ENCODE data around the gene NUTM1.
"Not testable (repeated sequence)": the region's sequence is repeated elsewhere in the genome, so short reads cannot be mapped to it uniquely, and the experiment has no call there.

NUTM1 gene

DNA sequence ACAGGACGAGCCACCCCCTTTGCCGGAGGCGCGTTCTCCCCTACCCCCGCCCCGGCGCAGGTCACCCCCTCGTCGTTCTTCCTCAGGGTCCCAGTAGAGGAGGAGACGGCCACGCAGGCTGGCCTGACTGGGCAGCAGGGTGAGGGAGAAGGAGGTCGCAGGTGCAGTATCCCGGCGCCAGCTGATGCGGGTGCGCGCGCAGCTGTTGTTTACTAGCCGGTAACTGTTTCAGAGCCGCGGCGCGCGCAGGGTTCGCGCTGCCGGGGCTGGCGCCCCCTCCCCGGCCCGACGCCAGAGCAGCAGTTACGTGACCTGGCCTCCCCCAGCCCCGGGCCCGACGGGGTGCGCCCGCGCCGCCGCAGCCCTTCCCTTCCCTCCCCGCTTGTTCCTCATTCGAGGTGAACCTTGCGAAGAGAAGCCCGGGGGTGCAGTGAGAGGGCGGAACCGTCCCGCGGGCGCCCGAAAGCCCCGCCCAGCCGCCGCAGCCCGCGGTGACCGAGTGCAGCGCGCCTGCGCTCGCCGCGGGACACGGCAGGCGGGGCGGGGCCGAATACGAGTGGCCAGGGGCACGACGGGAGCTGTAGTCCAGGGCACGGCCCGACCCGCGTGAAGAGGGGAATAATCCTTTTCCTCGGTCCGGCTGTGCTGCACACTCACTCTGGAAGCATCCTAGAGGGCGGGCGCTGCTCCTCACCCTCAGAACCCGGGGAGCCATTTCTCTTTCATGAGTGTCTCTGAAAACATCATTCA is 5.4 kb upstream of the NUTM1 start, which contains the start of gene SLC12A6:
Gene SLC12A6, minus strand, starts transcription at position 225 of the 750 bp plus-strand sequence. CDS start 1,101 bp downstream, outside the sequence.
- peak; percentile 87 for DNase-seq (ENCODE audit: low read depth)

DNA sequence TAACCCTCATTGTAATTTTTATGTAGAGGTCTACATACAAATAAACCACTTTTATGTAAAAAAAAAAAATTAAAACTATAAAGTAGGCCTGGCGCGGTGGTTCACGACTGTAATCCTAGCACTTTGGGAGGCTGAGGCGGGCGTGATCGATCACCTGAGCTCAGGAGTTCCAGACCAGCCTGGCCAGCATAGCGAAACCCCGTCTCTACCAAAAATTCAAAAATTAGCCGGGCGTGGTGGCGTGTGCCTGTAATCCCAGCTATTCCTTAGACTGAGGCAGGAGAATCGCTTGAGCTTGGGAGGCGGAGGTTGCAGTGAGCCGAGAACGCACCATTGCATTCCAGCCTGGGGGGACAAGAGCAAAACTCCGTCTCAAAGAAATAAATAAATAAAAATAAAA is 4.8 kb upstream of the NUTM1 start:
- DNase-seq (ENCODE audit: low read depth): no peak

DNA sequence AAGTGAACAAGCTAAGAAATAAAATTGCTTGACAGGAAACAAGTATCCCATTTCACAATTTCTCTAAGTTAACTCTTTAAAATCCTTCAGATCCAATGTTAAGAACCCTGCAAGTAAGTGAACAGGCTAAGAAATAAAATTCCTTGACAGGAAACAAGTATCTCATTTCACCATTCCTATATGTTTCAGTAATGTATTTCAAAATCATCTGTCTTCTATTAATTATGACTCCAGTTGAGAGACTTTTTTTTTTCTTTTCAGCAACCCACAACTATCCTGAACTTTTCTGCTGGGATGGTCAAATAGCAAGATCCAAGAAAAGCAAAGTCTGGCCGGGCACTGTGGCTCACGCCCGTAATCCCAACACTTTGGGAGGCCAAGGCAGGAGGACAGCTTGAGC is 3.2 kb upstream of the NUTM1 start:
- peak; percentile 51 for DNase-seq (ENCODE audit: low read depth)

DNA sequence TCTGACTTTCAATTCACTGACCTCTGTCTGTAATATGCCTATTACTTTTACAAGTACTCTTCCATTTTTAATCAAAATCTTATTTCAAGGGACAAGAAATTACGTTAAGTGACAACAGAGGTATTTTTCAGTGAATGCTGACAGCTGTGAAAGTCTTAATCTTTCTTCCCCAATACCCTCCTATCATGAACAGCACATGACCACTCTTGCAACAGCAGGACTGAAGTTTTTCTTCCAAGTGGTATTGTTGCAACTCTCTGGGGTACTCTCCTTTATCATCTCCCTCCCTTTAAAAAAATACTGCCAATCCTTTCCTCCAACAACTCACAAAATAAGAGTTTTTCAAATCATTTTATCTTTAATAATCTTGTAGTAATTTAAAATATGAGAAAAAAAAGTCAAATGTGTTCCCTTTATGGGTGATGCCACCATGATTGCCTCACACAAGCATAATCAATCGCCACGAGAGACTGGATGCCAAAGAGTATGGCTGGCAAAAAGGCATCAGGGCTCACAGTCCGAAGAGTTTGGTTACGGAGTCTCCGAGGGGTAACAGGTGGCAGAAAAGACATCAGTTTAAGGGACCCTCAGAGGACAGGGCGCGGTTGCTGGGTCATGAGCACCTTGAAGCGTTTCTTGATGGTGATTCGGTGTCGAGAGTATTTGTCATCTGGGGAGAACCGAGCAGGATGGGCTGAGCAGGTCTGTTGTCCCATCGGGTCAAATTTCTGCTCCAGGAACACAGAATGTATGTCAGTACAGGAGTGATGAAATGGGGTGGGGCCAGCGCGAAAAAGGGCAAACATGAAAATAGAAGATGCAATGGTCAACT is 1.5 kb upstream of the NUTM1 start:
- DNase-seq (ENCODE audit: low read depth): no peak

DNA sequence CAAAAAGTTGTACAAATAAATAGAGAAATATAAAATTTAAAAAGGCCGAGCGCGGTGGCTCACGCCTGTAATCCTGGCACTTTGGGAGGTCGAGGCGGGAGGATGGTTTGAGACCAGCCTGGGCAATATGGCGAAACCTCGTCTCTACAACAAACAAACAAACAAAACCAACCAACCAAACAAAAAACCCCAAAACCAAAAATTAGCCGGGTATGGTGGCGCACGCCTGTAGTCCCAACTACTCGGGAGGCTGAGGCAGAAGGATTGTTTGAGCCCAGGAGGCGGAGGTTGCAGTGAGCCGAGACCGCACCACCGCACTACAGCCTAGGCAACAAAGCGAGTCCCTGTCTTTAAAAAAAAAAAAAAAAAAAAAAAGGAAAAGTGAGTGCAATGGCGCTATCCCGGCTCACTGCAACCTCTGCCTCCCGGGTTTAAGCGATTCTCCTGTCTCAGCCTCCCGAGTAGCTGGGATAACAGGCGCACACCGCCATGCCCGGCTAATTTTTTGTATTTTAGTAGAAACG is 840 bp upstream of the NUTM1 start:
- DNase-seq (ENCODE audit: low read depth): not testable (repeated sequence)

DNA sequence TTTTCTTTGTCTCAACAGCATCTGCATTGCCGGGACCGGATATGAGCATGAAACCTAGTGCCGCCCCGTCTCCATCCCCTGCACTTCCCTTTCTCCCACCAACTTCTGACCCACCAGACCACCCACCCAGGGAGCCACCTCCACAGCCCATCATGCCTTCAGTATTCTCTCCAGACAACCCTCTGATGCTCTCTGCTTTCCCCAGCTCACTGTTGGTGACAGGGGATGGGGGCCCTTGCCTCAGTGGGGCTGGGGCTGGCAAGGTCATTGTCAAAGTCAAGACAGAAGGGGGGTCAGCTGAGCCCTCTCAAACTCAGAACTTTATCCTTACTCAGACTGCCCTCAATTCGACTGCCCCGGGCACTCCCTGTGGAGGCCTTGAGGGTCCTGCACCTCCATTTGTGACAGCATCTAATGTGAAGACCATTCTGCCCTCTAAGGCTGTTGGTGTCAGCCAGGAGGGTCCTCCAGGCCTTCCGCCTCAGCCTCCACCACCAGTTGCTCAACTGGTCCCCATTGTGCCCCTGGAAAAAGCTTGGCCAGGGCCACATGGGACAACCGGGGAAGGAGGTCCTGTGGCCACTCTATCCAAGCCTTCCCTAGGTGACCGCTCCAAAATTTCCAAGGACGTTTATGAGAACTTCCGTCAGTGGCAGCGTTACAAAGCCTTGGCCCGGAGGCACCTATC is 5.0 kb downstream of the NUTM1 start:
- DNase-seq (ENCODE audit: low read depth): no peak

DNA sequence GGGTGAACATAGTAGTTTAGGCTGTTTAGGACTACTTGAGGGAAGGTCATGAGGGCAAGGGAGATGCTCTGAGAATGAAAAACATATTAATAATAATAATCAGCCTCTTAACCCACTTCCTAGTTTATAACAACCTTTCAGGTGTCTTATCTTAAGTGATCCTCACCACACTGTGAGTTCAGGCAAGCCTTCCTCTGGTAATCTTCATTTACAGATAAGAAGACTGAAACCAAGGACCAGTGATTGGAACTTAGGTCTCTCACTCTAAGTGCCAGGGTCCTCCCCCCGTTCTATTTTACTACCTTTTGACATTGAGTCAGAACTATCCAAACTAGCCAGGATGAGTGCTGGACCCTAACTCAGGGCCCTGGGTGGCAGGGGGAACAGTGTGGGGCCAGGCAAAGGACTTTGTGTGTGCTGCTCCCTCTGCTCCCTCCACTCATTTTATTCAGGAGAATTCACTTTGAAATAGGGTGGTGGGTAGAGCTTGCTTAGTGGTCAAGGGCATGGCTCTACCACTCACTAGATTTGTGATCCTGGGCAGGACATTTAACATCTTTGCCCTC is 5.7 kb downstream of the NUTM1 start:
- DNase-seq (ENCODE audit: low read depth): no peak

DNA sequence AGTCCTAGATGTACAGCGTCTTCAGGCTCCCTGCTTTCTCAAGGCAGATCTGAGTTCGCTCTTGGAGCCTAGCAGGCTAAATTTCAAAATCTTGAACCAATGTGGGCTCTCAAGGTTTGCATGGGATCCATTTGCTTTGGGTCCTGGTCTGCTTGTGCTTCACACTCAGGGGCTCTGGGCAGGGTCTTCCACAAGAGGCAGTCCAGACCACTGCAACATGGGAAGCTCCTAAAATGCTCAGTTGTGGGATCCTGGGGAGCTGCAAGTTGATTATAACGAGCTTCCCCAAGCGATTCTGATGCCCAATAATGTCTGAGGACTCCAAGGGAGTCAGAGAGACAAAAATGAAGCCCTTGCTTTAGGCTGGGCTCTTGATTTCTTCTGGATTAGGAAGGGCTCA is 6.7 kb downstream of the NUTM1 start:
- DNase-seq (ENCODE audit: low read depth): no peak

DNA sequence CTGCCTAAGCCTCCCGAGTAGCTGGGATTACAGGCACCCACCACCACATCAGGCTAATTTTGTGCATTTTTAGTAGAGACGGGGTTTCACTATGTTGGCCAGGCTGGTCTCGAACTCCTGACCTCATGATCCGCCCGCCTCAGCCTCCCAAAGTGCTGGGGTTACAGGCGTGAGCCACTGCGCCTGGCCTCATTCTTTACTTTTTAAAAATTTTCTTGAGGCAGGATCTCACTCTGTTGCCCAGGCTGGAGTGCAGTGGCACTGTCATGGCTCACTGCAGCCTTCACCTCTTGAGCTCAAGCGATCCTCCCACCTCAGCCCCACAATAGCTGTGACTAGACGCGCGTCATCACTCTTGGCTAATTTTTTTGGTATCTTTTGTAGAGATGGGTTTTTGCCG is 9.9 kb downstream of the NUTM1 start:
- not testable (repeated sequence) for DNase-seq (ENCODE audit: low read depth)

DNA sequence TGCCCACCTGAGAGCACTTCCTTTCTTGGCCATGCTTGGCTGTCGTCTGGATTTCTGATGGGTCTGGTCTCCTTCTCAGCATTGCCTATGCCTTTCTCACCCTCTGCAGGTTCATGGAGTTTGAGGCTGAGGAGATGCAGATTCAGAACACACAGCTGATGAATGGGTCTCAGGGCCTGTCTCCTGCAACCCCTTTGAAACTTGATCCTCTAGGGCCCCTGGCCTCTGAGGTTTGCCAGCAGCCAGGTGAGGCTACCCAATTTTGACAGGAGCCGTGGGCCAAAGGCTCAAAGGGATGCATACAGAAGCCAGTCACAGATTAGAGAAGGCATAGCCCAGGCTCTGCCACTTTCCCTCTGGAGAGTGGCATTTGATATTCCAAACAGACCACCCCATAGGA is 10.5 kb downstream of the NUTM1 start:
- DNase-seq (ENCODE audit: low read depth): no peak

DNA sequence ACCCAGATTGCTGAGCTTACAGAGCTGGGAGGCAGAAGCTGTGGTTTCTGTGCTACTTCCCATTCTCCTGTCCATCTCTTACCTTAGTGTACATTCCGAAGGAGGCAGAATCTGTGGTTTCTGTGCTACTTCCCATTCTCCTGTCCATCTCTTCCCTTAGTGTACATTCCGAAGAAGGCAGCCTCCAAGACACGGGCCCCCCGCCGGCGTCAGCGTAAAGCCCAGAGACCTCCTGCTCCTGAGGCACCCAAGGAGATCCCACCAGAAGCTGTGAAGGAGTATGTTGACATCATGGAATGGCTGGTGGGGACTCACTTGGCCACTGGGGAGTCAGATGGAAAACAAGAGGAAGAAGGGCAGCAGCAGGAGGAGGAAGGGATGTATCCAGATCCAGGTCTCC is 11.2 kb downstream of the NUTM1 start:
- no peak for DNase-seq (ENCODE audit: low read depth)

DNA sequence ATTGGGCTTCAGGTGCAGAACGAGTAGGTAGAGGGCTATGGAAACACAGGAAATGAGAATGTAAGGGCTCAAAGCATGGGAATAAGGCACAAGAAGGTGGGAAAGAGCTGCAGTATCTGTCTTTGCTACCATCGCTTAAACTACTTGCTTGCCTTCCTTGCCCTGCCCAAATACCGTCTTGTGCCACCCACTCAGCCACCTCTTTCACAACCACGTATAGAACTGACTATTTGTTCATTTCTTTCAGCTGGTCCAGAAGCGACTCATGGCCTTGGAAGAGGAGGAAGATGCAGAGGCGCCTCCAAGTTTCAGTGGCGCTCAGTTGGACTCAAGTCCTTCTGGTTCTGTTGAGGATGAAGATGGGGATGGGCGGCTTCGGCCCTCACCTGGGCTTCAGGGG is 12.1 kb downstream of the NUTM1 start:
- no peak for DNase-seq (ENCODE audit: low read depth)

DNA sequence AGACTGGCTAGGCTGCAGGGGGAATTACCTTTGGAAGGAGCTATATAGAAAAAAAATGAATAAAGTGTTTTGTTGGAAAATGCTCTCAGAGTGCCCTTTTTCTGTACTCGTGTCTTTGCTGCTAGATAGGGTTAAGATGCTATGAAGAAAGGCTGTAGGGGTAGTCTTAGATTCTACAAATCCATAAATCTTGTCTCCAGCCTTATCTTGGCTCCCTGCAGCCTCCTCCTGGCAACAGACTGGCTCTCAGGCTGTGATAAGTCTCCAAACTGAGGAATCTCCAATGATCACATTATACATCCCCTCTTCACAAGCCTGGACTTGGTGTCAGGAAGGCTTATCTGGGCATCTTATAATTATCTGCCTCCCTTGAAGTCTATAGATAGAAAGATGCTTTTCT is 14.5 kb downstream of the NUTM1 start:
- DNase-seq (ENCODE audit: low read depth): no peak

DNA sequence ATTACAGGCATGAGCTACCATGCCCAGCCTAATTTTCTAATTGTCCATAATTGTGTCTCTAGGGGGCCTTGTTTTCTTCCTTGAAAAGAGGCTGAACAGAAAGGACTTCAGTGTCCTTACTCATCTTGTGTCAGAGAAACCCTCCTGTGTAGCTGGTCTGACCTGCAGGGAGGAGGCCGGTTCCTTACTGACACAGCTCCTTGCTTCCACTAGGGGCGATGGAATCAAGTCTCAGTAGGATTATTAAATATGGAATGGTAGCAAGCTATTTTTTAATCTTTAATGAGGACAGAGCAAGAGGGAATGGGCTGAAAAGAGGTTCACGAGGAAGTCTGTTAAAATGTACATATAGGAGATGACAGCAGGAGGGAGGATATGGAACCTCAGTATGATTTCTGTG is 15.3 kb downstream of the NUTM1 start:
- DNase-seq (ENCODE audit: low read depth): no peak

DNA sequence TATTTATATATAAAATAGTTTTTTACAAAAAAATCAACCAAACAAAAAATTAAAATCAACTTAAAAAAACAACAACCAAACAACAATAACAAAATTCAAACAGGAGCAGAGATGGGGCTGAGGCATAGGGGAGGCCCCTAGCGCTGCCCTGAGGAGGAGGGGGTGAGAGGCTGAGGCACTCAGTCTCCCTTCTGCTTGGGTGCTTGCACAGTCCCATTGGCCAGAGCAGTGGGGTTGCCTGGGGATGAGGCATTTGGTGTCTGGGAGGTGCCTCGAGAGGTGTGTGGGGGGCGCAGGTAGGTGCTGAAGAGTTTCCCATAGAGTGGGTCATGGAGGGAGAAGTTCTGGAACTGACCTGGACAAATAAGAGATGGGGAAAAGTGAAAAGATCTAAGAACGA is 15.8 kb downstream of the NUTM1 start:
- DNase-seq (ENCODE audit: low read depth): no peak

DNA sequence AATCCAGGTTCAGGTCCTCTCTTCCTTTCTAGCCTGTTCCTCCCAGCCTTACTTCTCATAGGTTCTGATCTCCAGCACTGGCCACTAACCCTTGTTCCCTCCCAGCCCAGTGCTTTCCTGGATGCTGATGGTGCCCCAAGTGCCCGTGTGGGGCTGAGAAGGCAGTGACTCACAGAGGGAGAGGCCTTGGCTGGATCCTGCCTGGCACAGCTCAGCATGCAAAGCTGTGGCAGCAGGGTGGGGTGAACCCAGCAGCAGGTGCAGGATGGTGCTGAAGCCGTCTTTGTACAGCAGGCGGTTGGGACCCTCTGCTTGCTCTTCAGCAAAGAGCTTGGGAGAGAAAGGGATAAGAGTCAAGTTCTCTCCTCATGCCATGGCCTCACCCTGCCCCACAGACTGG is 16.3 kb downstream of the NUTM1 start:
- DNase-seq (ENCODE audit: low read depth): no peak

DNA sequence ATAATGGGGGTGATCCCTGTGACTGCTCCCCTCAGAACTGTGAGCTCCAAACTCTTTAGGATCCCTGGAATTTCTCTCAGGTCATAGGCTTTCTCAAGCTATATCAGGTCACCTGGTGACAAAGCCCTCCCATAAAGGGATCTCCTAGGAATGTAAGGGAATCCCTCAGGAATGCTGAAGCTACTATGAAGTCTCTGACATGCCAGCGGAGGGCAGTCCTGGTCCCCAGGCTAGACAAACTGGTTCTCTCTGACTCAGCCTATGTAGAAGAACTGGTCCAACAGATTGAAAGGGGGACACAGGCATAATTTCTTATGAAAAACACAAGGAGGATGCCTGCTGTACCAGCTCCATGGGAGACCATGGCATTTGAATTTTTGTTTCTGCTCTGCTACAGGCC is 17.2 kb downstream of the NUTM1 start:
- DNase-seq (ENCODE audit: low read depth): no peak

DNA sequence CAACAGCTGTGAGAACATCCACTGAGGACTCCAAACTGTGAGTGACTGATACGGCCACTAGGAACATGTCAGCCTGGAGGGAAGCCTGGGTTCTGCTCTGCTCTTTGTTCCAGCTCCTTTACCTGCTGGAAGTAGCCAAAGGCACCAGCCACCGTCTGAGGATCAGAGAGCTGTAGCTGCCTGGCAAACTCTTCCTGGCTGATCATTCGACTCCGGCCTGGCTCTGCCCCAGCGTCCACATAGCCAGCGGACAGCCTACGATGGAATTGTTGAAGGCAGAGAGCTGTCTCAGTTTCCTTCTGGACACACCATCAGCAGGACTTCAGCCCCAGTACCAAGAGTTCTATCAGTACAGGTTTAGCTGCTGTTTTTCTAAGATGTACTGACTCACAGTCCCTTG is 18.2 kb downstream of the NUTM1 start:
- no peak for DNase-seq (ENCODE audit: low read depth)

DNA sequence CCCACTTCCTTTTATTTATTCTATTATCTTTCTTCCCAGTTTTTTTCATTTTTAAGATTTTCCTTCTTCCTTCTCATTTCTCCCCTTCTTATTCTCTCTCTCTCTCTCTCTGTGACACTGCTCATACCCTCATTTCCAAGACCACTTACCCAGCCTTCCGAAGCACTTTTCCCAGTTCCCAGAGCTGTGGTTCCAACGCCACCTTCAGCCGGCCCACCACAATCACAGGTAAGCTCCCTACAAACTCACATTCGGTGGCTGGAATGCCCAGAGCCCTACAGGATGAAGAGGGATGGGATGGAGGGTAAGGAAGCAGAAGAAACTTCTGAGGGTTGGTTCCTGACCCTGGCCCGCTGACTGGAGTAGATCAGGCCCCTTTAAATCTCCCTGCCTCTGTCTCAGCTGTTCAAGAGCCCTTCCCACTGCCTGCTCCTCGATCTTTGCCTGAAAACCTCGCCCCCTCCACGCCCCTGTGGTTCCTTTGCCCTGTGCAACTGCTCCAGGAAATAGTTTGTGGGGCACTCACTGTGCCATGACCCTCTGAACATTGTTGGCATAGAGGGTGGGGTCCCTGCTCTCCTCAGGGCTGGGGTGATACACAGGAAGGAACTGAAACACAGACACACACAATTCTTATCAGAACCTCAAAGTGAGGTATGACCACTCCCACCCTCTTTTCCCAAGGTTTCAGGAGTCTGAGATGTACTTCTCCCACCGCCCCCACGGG is 19.1 kb downstream of the NUTM1 start:
- DNase-seq (ENCODE audit: low read depth): no peak

DNA sequence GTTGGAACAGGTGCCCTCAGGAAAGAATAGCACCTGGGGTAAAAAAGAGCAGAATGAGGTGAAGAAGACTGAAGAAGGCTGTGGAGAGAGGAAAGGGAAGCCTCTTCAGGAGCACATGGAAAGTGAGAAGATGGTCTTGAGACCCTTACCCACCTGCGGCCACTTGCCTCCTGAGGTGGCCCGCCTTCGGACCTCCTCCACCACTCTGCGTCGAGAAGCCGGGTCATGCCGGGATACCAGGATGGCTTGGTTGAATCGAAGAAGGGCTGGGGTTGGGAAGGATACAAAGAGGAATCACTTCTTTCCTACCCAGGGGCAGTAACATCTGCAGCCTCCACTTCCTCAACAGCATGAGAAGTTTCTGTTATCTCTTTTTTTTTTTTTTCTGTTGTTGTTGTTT is 20.9 kb downstream of the NUTM1 start:
- no peak for DNase-seq (ENCODE audit: low read depth)

DNA sequence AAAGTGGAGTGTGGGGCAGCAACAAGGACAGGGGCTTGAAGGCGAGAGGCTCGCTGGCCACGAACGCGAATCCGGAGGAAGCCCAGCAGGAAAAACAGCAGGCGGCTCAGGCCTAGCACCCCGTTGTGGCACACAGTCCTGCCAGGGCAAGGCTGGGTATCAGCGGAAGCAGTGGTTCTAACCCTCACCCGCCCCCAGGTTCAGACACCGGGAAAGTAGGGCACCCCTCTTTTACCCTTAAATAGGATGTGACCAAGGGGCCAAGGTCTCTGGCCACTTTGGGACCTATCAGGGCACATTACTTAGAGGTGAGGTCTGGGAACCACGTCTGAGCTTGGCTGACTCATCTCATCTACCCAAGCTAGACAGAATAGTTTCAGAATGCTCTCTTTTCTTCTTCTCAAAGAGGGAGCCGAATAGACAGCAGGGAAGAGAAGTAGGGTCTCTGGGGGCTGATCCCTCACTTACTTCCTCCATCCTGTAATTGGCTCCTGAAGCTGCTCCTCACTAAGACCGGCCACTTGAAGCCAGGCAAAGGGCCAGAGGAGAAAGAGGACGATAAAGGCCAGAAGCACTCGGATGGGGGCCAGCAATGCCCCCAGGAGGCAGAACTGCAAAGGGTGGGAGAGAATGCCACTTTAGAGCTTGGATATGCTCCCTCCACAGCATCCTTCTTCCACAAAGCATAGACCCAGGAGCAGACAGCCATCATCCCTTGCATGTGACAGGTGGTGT is 22.1 kb downstream of the NUTM1 start:
- DNase-seq (ENCODE audit: low read depth): no peak

Measured in fibroblast of gingiva (primary cell).